ENCODE results near the gene CCDC40. TPM values are rescaled to one million over a fixed set of nuclear protein-coding genes. Genes with fewer than 3 reads are reported as not detected.

Gene CCDC40
- total and polyA plus RNA-seq, 2 of the 13 experiments (the other 11 are each of a cell fraction or from before 2014, with no cell fraction given), result 4.1 to 5.5 TPM

- TF ChIP-seq, protein P1, sequence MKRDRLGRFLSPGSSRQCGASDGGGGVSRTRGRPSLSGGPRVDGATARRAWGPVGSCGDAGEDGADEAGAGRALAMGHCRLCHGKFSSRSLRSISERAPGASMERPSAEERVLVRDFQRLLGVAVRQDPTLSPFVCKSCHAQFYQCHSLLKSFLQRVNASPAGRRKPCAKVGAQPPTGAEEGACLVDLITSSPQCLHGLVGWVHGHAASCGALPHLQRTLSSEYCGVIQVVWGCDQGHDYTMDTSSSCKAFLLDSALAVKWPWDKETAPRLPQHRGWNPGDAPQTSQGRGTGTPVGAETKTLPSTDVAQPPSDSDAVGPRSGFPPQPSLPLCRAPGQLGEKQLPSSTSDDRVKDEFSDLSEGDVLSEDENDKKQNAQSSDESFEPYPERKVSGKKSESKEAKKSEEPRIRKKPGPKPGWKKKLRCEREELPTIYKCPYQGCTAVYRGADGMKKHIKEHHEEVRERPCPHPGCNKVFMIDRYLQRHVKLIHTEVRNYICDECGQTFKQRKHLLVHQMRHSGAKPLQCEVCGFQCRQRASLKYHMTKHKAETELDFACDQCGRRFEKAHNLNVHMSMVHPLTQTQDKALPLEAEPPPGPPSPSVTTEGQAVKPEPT (CRISPR knock-in tag; IDR thresholded peaks at IDR 0.05; ENCODE audit: low read depth), result peak; percentile 29; the same call in 1 of the 2 replicates
- TF ChIP-seq PITX1 (CRISPR knock-in tag; IDR thresholded peaks at IDR 0.05) (no peak; the same call in 1 of the 2 replicates), SMARCE1 (IDR thresholded peaks at IDR 0.05; ENCODE audit: borderline replicate concordance) (no peak), PRMT3 (CRISPR knock-in tag; IDR thresholded peaks at IDR 0.05; ENCODE audit: borderline replicate concordance, low read depth) (no peak), ZKSCAN5 (CRISPR knock-in tag; IDR thresholded peaks at IDR 0.05) (no peak), ZNF337 (CRISPR knock-in tag; IDR thresholded peaks at IDR 0.05; ENCODE audit: borderline replicate concordance, low read depth) (no peak), SNAI1 (CRISPR knock-in tag; IDR thresholded peaks at IDR 0.05; ENCODE audit: borderline replicate concordance) (no peak; the same call in 1 of the 2 replicates), MLLT10 (CRISPR knock-in tag; IDR thresholded peaks at IDR 0.05) (no peak), ZNF564 (CRISPR knock-in tag; IDR thresholded peaks at IDR 0.05) (peak; percentile 74), KLF13 (CRISPR knock-in tag; IDR thresholded peaks at IDR 0.05) (no peak), ZNF720 (CRISPR knock-in tag; IDR thresholded peaks at IDR 0.05) (no peak), ZNF224 (CRISPR knock-in tag; IDR thresholded peaks at IDR 0.05) (peak; percentile 79; the same call in 1 of the 2 replicates), ZNF138 (CRISPR knock-in tag; IDR thresholded peaks at IDR 0.05; ENCODE audit: low read depth) (peak; percentile 71; the same call in 1 of the 2 replicates), TBX3 (IDR thresholded peaks at IDR 0.05; ENCODE audit: borderline replicate concordance) (no peak)
- TF ChIP-seq, protein P2, sequence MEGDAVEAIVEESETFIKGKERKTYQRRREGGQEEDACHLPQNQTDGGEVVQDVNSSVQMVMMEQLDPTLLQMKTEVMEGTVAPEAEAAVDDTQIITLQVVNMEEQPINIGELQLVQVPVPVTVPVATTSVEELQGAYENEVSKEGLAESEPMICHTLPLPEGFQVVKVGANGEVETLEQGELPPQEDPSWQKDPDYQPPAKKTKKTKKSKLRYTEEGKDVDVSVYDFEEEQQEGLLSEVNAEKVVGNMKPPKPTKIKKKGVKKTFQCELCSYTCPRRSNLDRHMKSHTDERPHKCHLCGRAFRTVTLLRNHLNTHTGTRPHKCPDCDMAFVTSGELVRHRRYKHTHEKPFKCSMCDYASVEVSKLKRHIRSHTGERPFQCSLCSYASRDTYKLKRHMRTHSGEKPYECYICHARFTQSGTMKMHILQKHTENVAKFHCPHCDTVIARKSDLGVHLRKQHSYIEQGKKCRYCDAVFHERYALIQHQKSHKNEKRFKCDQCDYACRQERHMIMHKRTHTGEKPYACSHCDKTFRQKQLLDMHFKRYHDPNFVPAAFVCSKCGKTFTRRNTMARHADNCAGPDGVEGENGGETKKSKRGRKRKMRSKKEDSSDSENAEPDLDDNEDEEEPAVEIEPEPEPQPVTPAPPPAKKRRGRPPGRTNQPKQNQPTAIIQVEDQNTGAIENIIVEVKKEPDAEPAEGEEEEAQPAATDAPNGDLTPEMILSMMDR (CRISPR knock-in tag; IDR thresholded peaks at IDR 0.05), result peak; percentile 86
- TF ChIP-seq, protein P3, sequence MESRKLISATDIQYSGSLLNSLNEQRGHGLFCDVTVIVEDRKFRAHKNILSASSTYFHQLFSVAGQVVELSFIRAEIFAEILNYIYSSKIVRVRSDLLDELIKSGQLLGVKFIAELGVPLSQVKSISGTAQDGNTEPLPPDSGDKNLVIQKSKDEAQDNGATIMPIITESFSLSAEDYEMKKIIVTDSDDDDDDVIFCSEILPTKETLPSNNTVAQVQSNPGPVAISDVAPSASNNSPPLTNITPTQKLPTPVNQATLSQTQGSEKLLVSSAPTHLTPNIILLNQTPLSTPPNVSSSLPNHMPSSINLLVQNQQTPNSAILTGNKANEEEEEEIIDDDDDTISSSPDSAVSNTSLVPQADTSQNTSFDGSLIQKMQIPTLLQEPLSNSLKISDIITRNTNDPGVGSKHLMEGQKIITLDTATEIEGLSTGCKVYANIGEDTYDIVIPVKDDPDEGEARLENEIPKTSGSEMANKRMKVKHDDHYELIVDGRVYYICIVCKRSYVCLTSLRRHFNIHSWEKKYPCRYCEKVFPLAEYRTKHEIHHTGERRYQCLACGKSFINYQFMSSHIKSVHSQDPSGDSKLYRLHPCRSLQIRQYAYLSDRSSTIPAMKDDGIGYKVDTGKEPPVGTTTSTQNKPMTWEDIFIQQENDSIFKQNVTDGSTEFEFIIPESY (CRISPR knock-in tag; IDR thresholded peaks at IDR 0.05), result no peak
- TF ChIP-seq, protein P4, sequence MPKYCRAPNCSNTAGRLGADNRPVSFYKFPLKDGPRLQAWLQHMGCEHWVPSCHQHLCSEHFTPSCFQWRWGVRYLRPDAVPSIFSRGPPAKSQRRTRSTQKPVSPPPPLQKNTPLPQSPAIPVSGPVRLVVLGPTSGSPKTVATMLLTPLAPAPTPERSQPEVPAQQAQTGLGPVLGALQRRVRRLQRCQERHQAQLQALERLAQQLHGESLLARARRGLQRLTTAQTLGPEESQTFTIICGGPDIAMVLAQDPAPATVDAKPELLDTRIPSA (CRISPR knock-in tag; IDR thresholded peaks at IDR 0.05; ENCODE audit: borderline replicate concordance), result no peak
- TF ChIP-seq, protein P5, sequence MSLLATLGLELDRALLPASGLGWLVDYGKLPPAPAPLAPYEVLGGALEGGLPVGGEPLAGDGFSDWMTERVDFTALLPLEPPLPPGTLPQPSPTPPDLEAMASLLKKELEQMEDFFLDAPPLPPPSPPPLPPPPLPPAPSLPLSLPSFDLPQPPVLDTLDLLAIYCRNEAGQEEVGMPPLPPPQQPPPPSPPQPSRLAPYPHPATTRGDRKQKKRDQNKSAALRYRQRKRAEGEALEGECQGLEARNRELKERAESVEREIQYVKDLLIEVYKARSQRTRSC (CRISPR knock-in tag; IDR thresholded peaks at IDR 0.05; ENCODE audit: low read depth), result no peak
Measured at GRCh38 chr17:80101011-80101945, 64.8 kb downstream of the CCDC40 start, which contains the start of gene GAA (continued).
